ENCODE measurements around the gene NOTCH2. TPM values are rescaled to one million over a fixed set of nuclear protein-coding genes. Genes with fewer than 3 reads are reported as not detected.

Gene NOTCH2
- total RNA-seq, 1 experiment from 2014 or later, result 53.7 TPM

GRCh38 chr1:119865627-119866026 is 203.8 kb downstream of the NOTCH2 start:
- H3K14ac ChIP-seq (ENCODE audit: insufficient read depth, low read length), result no peak overlapping the region
- no peak overlapping the region for H4K5ac ChIP-seq (ENCODE audit: insufficient read length, low read depth, low read length)
- H2BK15ac ChIP-seq (ENCODE audit: low read depth, low read length), result no peak overlapping the region
- Mint-ChIP-seq H3K9me3 (no peaks in the 10 kb centered on the region), H3K27ac (no peak overlapping the region), H3K27me3 (ENCODE audit: low read depth) (peaks cover 6% of the 10 kb centered on the region), H3K4me1 (no peaks in the 10 kb centered on the region), H3K36me3 (ENCODE audit: insufficient read depth in 1 of 3, low read depth in 3 of 3) (no peaks in the 10 kb centered on the region), H3K4me3 (no peak overlapping the region)
- H3K9ac ChIP-seq (ENCODE audit: extremely low read depth, insufficient read length, low read length), result no peak overlapping the region
- no peak for TF ChIP-seq CTCF (conservative IDR thresholded peaks at IDR 0.05)
- H3K18ac ChIP-seq (ENCODE audit: insufficient read length, low read depth, low read length), result no peak overlapping the region
- H2BK20ac ChIP-seq (ENCODE audit: low read depth, low read length, poor library complexity, severe bottlenecking), result no peak overlapping the region
- H2AK5ac ChIP-seq (ENCODE audit: insufficient read length, low read length), result no peak overlapping the region
- no peaks in the 10 kb centered on the region for H4K20me1 ChIP-seq (ENCODE audit: control insufficient read depth, insufficient read depth, insufficient read length)
- H2BK120ac ChIP-seq (ENCODE audit: low read depth, low read length, poor library complexity, severe bottlenecking), result no peak overlapping the region
- no peak overlapping the region for H3T11ph ChIP-seq (ENCODE audit: low read length)
- no CpG with 5 or more reads among the region's 4 CpGs for WGBS (ENCODE audit: extremely low coverage, insufficient read length, low lambda C conversion rate)
- DNase-seq, result no peak
- H3K27ac ChIP-seq (ENCODE audit: insufficient read length, low read depth, low read length), result no peak overlapping the region
- no peak overlapping the region for H2BK12ac ChIP-seq (ENCODE audit: insufficient read length, low read depth, low read length)
- H3K23me2 ChIP-seq (ENCODE audit: insufficient read length, low read depth, low read length, poor library complexity, severe bottlenecking), result no peaks in the 10 kb centered on the region
- H3K79me1 ChIP-seq (ENCODE audit: insufficient read depth, low read depth, low read length, poor library complexity, severe bottlenecking), result no peaks in the 10 kb centered on the region
- H2BK5ac ChIP-seq (ENCODE audit: insufficient read length, low read length), result no peak overlapping the region
- H4K91ac ChIP-seq (ENCODE audit: insufficient read length, low read depth, low read length), result no peak overlapping the region
- no peak overlapping the region for H3K23ac ChIP-seq (ENCODE audit: insufficient read length, low read depth, low read length)
- no peak overlapping the region for H3K4ac ChIP-seq (ENCODE audit: low read depth, low read length)
- H3K56ac ChIP-seq (ENCODE audit: insufficient read length, low read depth, low read length), result no peak overlapping the region
- no peaks in the 10 kb centered on the region for H3K79me2 ChIP-seq (ENCODE audit: insufficient read depth, low read length)
- H3K4me1 ChIP-seq (ENCODE audit: insufficient read depth, low read length), result no peaks in the 10 kb centered on the region
- no peaks in the 10 kb centered on the region for H3K27me3 ChIP-seq (ENCODE audit: insufficient read depth, low read length)
- H2AFZ ChIP-seq (ENCODE audit: low read length), result no peak overlapping the region
- H4K8ac ChIP-seq (replicated peaks; ENCODE audit: insufficient read length, low read depth, low read length), result no peak overlapping the region
- H3K4me2 ChIP-seq (ENCODE audit: insufficient read depth, insufficient read length, low read length), result no peak overlapping the region
- H3K9me3 ChIP-seq (ENCODE audit: control insufficient read depth, low read depth, low read length), result no peaks in the 10 kb centered on the region
